HG03342 (cell line): ENCODE measurements around the gene CAB39.
A peak's percentile ranks its signal among the peaks of the same experiment; 100 is the strongest.

Experiments
- ATAC-seq: cut with Tn5 transposase; IDR thresholded peaks from one replicate; pipeline ENCODE4 v1.9.1; 2021; ENCODE audit warnings: mild to moderate bottlenecking, moderate library complexity; ENCODE audit not compliant: unreplicated experiment

The CAB39 gene

DNA sequence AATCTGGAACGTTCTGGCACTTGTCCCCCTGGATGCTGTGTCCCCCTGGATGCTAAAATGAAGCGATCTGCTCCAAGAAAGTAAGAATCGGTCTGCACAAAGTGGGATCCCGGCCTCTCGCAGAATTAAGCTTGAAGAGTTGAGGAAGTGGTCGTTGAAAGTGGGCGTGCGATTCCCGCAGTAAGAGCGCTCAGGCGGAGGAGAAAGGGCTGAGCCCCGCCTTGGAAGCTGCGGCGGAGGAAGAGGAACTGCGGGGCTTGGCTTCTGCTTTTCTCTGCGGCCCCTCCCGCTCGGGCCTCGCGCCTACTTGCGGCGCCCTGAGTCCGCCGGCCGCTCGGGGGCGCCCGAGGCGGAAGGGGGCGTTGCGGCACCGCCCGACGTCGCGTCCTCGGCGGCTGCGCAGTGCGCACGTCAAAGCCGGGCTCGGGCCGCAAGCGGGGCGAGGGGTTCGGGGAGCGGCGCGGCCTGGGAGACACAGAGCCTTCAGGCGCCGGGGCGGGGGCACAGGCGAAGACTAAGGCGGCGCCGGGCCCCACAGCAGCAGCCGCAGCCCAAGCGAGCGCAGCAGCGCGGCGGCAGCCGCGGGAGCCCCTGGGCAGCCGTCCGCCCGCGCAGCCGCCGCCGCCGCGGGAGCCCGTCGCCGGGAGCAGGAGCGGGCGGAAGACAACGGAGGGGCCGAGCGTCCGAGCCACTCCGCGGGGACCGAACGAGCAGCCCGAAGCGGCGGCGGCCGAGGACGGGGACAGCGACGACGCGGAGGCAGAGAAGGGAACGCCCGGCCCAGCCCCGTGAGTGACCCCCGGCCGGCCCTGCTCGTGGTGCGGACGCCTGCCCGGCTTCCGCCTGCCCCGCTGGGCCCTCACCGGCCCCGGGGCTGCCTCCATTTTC, at the start of gene CAB39:
Gene CAB39 (plus strand): TSS at position 400 of the 888 bp plus-strand sequence. CDS start 47,160 bp downstream, outside the sequence.
- ATAC-seq, result peak; percentile 84

DNA sequence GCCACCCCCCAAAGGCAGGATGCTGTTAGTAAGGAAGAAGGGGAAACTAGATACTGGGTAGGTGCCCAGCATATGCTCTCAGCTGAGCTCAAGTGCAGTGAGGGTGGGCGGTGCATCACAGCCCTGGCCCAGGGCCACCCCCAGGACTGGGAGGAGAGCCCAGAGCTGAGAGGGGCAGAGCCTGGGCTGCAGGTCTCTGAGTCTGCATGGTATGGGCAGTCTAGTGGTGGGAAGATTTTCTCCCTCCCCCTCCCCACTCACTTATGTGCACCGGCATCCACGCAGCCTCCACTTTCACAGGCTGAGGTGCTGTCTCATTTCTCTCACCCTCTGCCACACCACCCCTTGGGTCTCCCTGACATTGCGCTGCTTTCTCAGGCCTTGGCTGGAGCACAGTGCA, 48.5 kb upstream of the CAB39 start:
- no peak for ATAC-seq

GRCh38 chr2:230664844-230665243, 47.8 kb upstream of the CAB39 start:
- ATAC-seq, result no peak

- no peak for ATAC-seq
Observed at GRCh38 chr2:230665263-230665691, 47.4 kb upstream of the CAB39 start.

GRCh38 chr2:230666446-230666845, 46.2 kb upstream of the CAB39 start:
- ATAC-seq, result no peak

GRCh38 chr2:230666885-230667712, 45.5 kb upstream of the CAB39 start:
- no peak for ATAC-seq

GRCh38 chr2:230668184-230668938, 44.3 kb upstream of the CAB39 start:
- ATAC-seq, result peak; percentile 52

DNA sequence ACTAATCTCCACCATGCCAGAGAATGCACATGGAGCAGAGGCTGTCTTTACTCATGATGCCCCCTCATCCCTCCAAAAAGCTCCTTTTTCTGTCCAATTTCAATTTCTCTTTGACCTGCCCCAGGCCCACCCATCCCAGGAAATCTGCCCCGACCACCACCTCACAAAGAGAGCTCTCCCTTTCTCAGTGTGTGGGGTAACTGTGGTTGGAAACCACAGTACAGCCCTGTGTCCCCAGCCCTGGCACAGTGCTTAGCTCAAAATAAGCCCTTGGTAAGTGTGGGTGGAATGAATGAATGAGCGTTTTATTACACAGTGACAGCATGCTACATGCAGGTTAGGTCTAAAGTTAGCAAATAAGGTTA, 43.7 kb upstream of the CAB39 start:
- peak; percentile 15 for ATAC-seq

GRCh38 chr2:230669386-230669950, 43.2 kb upstream of the CAB39 start:
- ATAC-seq, result no peak

DNA sequence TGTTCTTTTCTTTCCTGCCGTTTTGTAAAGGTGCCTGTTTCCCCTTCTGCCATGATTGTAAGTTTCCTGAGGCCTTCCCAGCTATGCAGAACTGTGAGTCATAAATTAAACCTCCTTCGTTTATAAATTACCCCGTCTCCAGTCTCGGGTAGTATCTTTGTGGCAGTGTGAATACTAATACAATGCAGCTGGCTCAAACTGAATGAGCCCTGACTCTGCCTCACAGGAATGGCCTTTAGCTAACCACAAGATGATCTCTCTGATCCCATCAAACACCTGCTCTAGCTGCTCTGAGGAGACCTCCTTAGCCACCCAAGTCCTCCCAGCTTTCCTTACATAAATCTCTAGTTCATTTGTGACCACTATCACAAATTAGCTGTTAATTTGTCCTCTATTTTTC, 41.5 kb upstream of the CAB39 start:
- ATAC-seq, result no peak

- no peak for ATAC-seq
Observed at GRCh38 chr2:230672836-230673235, 39.8 kb upstream of the CAB39 start.

DNA sequence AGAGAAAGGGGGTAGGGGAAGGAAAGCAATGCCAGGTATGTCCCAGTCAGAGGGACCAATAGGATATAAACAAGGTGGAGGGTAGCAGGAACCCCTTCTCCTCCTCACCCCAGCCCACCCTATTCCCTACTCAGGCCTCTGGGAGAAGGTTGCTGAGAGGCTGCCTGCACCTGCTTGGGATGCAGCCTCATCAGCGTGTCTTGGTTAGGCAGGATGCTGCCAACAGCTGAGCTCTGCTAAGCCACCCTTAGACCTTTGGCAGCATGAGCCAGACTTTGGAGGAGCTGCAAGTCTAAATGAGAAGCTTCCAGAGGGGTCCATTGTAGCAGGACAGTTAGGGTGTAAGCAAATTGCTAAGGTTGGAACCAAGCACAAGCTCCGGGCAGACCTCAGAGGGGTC, 38.2 kb upstream of the CAB39 start:
- ATAC-seq, result no peak

DNA sequence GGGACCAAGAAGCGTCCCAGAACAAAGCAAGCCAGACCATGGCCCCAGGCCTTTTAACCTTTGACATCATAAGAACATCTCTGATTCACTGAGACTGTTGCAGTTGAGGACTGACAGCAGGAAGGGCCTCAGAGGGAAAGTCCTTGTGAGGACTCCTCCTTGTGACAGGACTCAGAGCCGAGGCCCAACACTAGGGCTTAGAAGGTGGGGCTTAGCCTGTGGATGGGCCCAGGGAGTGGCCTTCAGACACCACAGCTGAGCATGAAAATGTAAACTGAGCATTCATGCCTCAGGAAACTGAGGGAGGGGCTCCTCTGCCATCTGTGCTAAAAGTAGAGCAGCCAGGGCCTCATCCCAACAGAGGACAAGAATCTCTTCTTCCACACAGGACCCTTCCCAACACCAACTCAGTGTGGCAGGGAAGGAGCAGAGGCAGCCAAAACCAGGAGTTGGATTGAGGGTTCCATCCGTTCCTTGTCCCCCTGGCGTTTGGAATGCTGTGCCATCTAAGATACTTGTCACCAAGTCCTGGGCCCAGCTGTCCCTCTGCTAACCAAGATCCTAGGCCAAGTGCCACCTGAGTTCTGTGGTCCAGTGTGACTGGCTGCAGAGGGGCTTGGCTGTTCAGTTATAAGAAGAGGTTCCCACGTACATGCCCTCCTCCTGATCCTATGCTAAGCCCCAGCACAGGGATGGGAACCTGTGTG, 37.5 kb upstream of the CAB39 start:
- no peak for ATAC-seq

DNA sequence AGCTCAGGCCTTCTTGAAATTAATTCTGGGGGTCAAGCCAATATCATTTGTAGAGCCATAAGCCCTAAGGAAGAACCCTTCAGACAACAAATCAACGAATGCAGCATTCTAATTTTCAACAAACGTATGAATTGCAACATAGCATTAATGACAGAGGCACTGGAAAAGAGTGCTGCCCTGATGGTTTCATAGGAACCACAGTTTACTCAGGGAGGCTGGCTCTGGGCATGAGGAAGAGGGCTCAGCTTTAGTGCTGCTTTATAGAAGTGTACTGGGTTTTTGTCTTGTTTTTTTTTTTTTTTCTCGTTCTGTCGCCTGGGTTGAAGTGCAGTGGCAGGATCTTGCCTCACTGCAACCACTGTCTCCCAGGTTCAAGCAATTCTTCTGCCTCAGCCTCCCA, 36.1 kb upstream of the CAB39 start:
- ATAC-seq, result no peak

DNA sequence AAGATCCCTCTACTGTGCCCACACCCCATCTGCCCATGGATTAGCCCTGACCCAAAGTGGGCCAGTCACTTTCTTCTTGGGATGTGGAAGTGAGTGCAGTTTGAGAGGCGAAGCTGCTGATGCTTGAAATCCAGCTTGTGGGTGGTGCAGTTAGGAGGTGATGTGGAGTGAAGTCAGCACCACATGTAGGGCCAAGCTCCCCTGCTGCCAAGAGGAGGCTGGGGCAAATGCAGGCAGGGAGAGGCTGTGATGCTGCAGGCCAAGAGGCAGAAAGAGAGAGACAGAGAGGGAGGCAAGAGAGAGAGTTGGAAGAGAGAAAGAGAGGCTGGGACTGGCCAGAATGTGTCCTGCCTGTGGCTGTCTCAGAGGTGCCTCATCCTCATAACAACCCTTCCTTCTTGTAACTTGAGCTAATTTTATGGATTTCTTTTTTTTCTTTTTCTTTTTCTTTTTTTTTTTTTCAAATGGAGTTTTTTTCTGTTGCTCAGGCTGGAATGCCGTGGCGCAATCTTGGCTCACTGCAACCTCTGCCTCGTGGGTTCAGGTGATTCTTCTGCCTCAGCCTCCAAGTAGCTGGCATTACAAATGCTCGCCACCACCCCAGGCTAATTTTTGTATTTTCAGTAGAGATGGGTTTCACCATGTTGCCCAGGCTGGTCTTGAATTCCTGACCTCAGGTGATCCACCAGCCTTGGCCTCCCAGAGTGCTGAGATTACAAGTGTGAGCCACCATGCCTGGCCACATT, 35.3 kb upstream of the CAB39 start:
- ATAC-seq, result no peak

GRCh38 chr2:230678018-230678417, 34.6 kb upstream of the CAB39 start:
- ATAC-seq, result no peak

GRCh38 chr2:230678451-230678850, 34.2 kb upstream of the CAB39 start:
- ATAC-seq, result no peak

DNA sequence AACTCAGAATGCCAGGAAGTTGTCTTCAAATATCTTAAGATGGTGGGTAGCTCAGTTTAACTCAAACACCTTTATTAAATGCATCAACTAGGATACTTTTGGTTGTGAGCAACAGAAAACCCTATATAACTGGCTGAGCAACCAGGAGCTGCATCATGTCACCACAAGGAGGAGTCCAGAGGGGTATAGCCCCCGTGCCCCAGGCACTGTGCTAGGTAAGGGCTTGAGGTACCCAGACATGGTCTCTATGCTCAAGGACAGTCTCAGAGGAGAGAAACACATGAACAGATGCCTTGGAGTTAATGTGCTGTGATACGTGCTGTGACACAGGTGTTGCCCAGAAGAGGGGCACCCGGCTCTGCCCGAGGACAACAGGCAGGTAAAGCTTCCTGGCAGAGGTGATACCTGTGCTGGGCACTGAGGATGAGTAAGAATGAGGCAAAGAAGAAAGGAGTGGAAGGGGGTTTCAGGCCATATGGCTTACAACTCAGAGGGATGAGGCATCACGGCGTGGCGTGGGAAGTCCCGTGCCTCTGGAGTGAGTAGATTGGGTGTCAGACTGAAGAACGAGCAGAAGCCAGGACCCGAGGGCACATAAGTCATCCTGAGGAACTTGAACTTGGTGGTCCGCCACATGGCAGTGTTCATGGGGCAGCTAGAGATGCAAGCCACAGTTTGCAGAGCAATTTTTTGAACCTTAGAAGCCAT, 32.0 kb upstream of the CAB39 start:
- no peak for ATAC-seq

DNA sequence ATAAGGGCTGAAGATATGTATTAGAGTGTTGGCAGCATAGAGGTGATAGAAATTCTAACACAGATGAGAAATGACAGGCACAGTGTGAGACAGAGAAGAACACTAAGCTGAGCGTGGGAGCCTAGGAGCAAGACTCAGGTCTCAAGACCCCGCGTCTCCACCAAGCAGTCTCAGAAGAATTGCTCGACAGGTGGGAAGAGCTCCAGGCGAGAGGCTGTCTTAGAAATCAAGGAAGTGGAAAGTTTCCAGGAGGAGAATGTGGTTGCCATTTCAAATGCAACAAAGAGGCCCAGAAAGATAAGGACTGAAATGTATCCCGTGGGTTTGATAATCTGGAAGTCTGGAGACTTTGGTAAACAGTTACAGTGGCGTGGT, 31.5 kb upstream of the CAB39 start:
- no peak for ATAC-seq
